Liver (tissue), 3 donors: ENCODE results near the gene ASIC1.

Experiments
- NR2F2 ChIP-seq: IDR thresholded peaks from 2 replicates; pipeline ENCODE4 v1.6.1; 2016; ENCODE audit warnings: antibody characterized with exemption
- RAD21 ChIP-seq, 2 donors: IDR thresholded peaks; 2 replicates each; pipeline ENCODE4 v1.6.1; 2016; ENCODE audit warnings: antibody characterized with exemption in 2 of 2, mild to moderate bottlenecking in 2 of 2
- YY1 ChIP-seq: IDR thresholded peaks from 2 replicates; pipeline ENCODE4 v1.6.1; 2016; ENCODE audit warnings: antibody characterized with exemption, mild to moderate bottlenecking
- TF ChIP-seq, protein P1 (sequence below): IDR thresholded peaks from 2 replicates; pipeline ENCODE4 v1.6.1; 2016; ENCODE audit warnings: antibody characterized with exemption, mild to moderate bottlenecking
- TF ChIP-seq, protein P2 (sequence below): fragments of 150-350 bp; IDR thresholded peaks from 2 replicates; pipeline ENCODE4 v1.5.1; 2017; ENCODE audit warnings: improper control_type of control experiment, low read depth, low read length; ENCODE audit not compliant: missing input control
- TF ChIP-seq, protein P3 (sequence below): IDR thresholded peaks from 2 replicates; pipeline ENCODE4 v1.6.1; 2016; ENCODE audit warnings: antibody characterized with exemption
- TF ChIP-seq, protein P4 (sequence below): IDR thresholded peaks from 2 replicates; pipeline ENCODE4 v1.6.1; 2016; ENCODE audit warnings: antibody characterized with exemption
- donor health status: healthy.
- donor health status: healthy.

DNA sequence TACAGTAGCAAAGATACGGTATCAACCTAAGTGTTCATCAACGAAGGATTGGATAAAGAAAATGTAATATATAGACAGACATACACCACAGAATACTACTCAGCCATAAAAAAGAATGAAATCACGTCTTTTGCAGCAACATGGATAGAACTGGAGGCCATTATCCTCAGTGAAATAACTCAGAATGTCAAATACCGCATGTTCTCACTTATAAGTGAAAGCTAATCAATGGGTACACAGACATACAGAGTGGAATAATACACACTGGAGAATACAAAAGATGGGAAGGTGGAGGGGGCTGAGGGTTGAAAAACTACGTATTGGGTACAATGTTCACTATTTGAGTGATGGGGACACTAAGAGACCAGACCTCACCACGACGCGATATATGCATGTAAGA lies 33.2 kb upstream of the ASIC1 start:
- no peak for TF ChIP-seq YY1
- TF ChIP-seq, protein P1, sequence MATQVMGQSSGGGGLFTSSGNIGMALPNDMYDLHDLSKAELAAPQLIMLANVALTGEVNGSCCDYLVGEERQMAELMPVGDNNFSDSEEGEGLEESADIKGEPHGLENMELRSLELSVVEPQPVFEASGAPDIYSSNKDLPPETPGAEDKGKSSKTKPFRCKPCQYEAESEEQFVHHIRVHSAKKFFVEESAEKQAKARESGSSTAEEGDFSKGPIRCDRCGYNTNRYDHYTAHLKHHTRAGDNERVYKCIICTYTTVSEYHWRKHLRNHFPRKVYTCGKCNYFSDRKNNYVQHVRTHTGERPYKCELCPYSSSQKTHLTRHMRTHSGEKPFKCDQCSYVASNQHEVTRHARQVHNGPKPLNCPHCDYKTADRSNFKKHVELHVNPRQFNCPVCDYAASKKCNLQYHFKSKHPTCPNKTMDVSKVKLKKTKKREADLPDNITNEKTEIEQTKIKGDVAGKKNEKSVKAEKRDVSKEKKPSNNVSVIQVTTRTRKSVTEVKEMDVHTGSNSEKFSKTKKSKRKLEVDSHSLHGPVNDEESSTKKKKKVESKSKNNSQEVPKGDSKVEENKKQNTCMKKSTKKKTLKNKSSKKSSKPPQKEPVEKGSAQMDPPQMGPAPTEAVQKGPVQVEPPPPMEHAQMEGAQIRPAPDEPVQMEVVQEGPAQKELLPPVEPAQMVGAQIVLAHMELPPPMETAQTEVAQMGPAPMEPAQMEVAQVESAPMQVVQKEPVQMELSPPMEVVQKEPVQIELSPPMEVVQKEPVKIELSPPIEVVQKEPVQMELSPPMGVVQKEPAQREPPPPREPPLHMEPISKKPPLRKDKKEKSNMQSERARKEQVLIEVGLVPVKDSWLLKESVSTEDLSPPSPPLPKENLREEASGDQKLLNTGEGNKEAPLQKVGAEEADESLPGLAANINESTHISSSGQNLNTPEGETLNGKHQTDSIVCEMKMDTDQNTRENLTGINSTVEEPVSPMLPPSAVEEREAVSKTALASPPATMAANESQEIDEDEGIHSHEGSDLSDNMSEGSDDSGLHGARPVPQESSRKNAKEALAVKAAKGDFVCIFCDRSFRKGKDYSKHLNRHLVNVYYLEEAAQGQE, result no peak
- TF ChIP-seq, protein P2, sequence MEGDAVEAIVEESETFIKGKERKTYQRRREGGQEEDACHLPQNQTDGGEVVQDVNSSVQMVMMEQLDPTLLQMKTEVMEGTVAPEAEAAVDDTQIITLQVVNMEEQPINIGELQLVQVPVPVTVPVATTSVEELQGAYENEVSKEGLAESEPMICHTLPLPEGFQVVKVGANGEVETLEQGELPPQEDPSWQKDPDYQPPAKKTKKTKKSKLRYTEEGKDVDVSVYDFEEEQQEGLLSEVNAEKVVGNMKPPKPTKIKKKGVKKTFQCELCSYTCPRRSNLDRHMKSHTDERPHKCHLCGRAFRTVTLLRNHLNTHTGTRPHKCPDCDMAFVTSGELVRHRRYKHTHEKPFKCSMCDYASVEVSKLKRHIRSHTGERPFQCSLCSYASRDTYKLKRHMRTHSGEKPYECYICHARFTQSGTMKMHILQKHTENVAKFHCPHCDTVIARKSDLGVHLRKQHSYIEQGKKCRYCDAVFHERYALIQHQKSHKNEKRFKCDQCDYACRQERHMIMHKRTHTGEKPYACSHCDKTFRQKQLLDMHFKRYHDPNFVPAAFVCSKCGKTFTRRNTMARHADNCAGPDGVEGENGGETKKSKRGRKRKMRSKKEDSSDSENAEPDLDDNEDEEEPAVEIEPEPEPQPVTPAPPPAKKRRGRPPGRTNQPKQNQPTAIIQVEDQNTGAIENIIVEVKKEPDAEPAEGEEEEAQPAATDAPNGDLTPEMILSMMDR, result no peak
- TF ChIP-seq NR2F2, result no peak
- TF ChIP-seq, protein P3, sequence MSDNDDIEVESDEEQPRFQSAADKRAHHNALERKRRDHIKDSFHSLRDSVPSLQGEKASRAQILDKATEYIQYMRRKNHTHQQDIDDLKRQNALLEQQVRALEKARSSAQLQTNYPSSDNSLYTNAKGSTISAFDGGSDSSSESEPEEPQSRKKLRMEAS, result no peak
- TF ChIP-seq RAD21 (IDR thresholded peaks at IDR 0.05), result no peak
- TF ChIP-seq, protein P4, sequence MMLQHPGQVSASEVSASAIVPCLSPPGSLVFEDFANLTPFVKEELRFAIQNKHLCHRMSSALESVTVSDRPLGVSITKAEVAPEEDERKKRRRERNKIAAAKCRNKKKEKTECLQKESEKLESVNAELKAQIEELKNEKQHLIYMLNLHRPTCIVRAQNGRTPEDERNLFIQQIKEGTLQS, result no peak
